ENCODE data around the gene RPS17.

RPS17 gene

DNA sequence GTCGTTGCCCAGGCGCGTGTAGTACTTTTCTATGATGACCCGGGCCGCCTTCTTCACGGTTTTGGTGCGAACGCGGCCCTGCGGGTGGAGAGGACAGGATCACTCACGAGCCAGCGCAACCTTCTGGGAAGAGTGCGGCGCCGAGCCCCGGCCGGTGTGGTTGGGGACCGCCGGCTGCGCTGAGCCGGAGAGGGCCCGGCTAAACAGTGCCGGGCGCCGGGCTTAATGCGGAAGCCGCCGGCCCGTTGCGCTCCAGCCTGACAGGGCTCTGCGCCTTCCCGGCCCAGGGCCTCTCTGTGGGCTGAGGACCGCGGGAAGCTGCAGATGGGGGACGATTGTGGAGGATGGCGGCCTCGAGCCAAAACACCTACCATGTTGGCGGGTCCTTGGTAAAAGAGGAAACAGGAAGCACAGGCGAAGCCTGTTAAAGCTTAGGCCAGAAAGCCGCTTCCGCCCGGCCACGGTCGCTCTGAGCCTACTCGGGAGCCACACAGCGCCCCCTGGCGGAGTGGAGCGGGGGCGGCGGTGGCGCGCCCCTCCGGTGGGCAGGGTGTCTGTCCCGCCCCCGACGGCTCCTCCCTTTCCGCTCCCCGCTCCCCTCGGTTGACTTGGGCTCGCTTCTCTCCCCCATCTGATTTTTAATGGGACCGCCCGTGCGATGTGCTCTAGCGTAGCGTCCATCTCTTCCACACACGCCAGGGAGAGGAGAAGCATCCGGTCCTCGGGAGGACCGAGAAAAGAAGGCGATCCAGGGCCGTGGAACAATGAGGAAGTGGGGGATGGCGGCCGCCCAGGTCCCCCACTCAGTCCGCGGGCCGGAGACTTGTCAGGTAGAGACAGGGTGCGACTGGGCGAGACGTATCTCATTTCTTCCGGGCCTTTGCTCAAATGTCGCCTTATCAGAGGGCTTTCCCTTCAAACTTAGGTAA lies at the start of gene RPS17:
Gene RPS17 (minus strand): TSS at position 403 of the 929 bp plus-strand sequence. CDS start 29 bp downstream, at position 374.
- peak; percentile 95 for DNase-seq (ENCODE audit: low read depth)
- H3K4me3 ChIP-seq (ENCODE audit: low read length): peak within 1 kb of the TSS; percentile 99
- TF ChIP-seq CTCF (conservative IDR thresholded peaks at IDR 0.05; ENCODE audit: low read length): peak; percentile 75

DNA sequence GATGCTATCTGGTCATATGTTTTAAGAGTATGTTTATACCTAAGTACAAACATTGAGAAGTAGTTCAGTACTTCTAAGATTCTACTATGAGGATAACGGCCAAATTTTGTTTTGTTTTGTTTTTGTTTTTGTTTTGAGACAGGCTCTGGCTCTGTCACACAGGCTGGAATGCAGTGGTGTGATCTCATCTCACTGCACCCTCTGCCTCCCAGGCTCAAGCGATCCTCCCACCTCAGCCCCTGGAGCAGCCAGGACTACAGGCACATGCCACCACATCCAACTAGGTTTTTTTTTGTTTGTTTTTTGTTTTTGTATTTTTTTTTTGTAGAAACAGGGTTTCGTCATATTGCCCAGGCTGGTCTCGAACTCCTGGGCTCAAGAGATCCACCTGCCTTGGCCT lies 47.5 kb upstream of the RPS17 start:
- no peak overlapping the region for H3K4me3 ChIP-seq (ENCODE audit: low read length)
- no peak for TF ChIP-seq CTCF (conservative IDR thresholded peaks at IDR 0.05; ENCODE audit: low read length)
- DNase-seq (ENCODE audit: low read depth): no peak

- peak; percentile 44 for TF ChIP-seq CTCF (conservative IDR thresholded peaks at IDR 0.05; ENCODE audit: low read length)
- DNase-seq (ENCODE audit: low read depth): peak; percentile 58
- no peak overlapping the region for H3K4me3 ChIP-seq (ENCODE audit: low read length)
These were observed 44.8 kb upstream of the RPS17 start for GRCh38 chr15:82585072-82585471.

DNA sequence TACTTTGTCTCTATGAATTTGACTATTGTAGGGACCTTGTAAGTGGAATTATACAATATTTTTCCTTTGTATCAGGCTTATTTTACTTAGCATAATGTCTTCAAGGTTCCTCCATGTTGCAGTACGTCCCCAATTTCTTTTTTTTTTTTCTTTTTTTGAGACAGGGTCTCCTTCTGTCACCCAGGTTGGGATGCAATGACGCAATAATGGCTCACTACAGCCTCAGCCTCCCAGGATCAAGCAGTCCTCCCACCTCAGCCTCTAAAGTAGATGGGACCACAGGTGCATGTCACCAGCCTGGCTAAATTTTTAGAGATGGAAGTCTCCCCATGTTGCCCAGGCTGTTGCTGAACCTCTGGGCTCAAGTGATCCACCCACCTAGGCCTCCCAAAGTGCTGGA lies 40.5 kb upstream of the RPS17 start:
- DNase-seq (ENCODE audit: low read depth): no peak

GRCh38 chr15:82575335-82575734 lies 35.1 kb upstream of the RPS17 start:
- DNase-seq (ENCODE audit: low read depth): no peak
- no peak overlapping the region for H3K4me3 ChIP-seq (ENCODE audit: low read length)

More for the DNA sequence above, 40.5 kb upstream of the RPS17 start:
- no peak for TF ChIP-seq CTCF (conservative IDR thresholded peaks at IDR 0.05; ENCODE audit: low read length)
- H3K4me3 ChIP-seq (ENCODE audit: low read length): no peak overlapping the region

DNA sequence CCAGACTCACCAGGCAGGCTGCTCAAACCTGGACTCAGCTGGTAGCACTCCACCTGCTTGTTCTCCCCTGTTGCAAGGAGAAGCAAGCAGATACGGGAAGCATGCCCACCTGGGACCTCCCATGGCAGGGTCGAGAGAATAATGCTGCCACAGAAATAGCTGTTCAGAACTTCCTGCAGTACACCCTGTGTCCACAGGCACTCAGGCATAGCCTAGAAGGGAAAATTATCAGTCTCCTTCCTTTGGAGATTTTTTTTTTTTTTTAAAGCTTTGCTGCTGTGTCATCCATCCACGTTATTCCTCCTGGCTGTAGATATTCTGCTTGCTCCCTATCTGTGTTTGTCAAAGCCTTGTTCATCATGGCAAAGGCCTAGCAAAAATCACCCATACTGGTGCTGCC lies 32.7 kb upstream of the RPS17 start:
- DNase-seq (ENCODE audit: low read depth): no peak
- TF ChIP-seq CTCF (conservative IDR thresholded peaks at IDR 0.05; ENCODE audit: low read length): no peak
- H3K4me3 ChIP-seq (ENCODE audit: low read length): no peak overlapping the region

More at GRCh38 chr15:82575335-82575734, 35.1 kb upstream of the RPS17 start:
- TF ChIP-seq CTCF (conservative IDR thresholded peaks at IDR 0.05; ENCODE audit: low read length): no peak

GRCh38 chr15:82572311-82572710 lies 32.1 kb upstream of the RPS17 start:
- H3K4me3 ChIP-seq (ENCODE audit: low read length): peak overlapping the region; percentile 65
- DNase-seq (ENCODE audit: low read depth): no peak
- TF ChIP-seq CTCF (conservative IDR thresholded peaks at IDR 0.05; ENCODE audit: low read length): no peak

All from AG10803 (cell line).